Endometrium (tissue), 2 donors: ENCODE results near the gene UIMC1.

Source experiments
- FAIRE-seq: peaks from 2 replicates; lab custom pipeline; 2012; peaks lifted over from hg19 to GRCh38; lab: Jason Lieb, UNC
- donor health status: control.
- donor health status: control.

Gene UIMC1

GRCh38 chr5:176902102-176902814 is 104.3 kb downstream of the UIMC1 start:
- no peak for FAIRE-seq

DNA sequence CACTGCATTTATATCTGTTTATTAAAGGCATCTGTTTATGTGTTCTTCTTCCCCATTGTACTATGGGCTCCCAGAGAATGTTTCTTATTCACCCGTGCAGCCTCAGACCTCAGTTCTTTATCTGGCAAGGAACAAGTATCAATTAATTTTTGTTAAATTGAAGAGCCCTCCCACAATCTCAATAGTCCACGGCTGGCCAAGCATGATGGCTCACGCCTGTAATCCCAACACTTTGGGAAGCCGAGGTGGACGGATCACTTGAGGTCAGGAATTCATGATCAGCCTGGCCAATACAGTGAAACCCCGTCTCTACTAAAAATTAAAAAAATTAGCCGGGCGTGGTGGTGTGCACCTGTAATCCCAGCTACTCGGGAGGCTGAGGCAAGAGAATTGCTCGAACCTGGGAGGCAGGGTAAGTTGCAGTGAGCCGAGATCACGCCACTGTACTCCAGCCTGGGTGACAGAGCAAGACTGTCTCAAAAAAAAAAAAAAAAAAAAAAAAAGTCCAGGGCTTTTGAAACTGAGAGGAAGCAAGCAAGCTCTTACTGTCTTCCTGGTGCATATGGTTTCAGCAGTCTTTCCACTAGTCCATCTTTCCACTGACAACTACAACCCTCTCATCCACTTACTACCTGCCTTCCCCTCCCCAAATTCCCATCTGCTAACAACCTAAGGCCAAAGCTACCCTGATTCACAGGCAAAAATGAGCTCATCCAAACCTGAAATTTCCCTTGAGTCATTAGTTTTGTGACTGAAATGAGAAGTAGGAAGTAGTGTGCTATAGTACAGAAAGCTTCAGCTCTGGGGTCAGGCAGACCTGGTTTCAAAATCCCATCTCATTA is 105.1 kb downstream of the UIMC1 start:
- FAIRE-seq: no peak

DNA sequence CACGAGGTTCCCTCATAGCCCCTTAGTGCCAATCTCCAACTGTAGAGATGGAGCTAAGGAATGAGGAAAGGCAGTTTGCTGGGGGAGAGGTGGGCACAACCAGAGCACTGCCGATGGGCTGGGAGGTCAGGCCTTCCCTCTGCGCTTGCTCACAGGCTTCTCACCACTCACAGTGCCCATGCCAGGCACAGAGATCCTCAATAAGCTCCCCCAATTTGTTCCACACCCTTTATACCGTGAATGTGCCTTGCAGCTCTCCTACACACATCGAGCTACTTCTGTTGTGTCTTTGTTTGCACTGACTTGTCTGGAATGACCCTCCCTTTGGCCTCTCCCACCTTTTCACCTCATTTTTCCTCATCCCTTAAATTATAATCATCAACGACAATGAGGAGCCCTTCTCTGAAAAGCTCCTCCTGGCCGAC is 105.8 kb downstream of the UIMC1 start:
- FAIRE-seq: no peak

- no peak for FAIRE-seq
Measured at GRCh38 chr5:176899946-176900779, 106.4 kb downstream of the UIMC1 start.

GRCh38 chr5:176899296-176899891 is 107.2 kb downstream of the UIMC1 start, which contains the start of gene HK3:
Gene HK3 (minus strand): TSS chr5:176899346. CDS start chr5:176896159, 3,187 bp downstream.
- FAIRE-seq: no peak

- no peak for FAIRE-seq
Measured at GRCh38 chr5:176897263-176897662, 109.3 kb downstream of the UIMC1 start.

DNA sequence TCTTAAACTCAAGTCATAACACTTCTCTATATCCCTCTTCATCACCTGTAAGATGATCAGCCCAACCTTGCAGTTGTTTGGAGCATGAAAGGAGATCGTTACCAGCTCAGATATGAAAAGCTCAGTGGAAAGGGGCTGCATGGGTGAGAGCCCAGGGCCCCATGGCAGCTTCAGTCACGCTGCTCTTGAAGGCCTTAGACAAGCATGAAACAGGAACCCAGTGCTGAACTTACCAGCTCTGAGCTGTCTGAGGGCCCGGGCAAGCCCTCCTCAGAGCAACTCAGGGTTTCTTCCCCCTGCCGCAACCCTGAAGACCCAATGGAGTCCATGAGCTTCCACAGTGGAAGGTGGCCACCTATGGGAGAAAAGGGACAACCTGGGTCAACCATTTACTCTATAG is 110.7 kb downstream of the UIMC1 start:
- no peak for FAIRE-seq

DNA sequence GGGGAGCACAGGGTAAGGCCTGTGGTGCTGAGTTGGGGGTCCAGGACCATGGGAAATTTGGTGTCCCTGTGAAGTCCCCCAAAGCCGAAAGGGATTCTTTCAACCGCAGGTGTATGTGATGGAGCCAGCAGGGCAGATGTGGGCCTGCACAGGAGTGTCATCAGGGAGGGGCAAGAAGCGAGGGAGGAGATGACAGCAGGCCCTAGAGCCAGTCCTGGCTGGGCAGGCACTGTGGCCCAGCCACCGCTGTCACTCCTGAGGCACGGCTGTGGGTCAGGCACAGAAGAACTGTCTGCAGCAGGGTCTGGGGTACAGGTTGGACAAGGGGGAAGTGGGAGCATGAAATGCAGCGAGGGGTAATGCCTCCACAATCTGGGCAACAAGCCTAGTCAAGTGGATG is 112.3 kb downstream of the UIMC1 start:
- FAIRE-seq: no peak

GRCh38 chr5:176892663-176893062 is 113.9 kb downstream of the UIMC1 start:
- FAIRE-seq: no peak

GRCh38 chr5:176891331-176891958 is 115.1 kb downstream of the UIMC1 start:
- FAIRE-seq: no peak

- FAIRE-seq: no peak
Measured at GRCh38 chr5:176890455-176891330, 115.9 kb downstream of the UIMC1 start.

- FAIRE-seq: no peak
Measured at GRCh38 chr5:176889321-176890280, 117.0 kb downstream of the UIMC1 start.

GRCh38 chr5:176888865-176889165 is 117.8 kb downstream of the UIMC1 start:
- no peak for FAIRE-seq

GRCh38 chr5:176888016-176888864 is 118.3 kb downstream of the UIMC1 start:
- no peak for FAIRE-seq

DNA sequence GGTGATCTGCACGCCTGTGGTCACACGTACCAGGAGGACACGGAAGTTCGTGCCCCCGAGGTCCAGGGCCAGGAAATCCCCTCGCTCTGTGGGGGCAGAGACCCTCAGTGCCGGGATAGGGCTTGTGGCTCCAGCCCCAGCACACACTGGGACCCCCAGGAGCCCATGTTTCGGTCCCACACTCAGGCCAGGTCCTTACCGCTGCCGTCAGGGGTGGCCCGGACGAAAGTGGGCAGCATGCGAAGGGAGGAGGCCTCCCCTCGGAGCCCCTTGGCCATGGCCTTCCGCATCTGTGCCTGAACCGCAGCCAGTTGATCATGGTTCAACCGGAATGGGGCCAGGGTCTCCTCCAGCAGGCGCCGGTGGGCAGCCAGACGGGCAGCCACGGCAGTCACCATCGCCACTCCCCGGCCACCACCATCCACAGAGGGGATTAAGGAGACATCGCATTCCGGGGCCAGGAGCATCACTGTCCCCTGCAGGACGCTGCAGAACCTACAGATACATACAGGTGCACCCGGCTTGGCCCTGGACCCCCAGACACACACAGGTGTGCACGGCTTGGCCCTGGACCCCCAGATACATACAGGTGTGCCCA is 119.2 kb downstream of the UIMC1 start:
- FAIRE-seq: no peak

DNA sequence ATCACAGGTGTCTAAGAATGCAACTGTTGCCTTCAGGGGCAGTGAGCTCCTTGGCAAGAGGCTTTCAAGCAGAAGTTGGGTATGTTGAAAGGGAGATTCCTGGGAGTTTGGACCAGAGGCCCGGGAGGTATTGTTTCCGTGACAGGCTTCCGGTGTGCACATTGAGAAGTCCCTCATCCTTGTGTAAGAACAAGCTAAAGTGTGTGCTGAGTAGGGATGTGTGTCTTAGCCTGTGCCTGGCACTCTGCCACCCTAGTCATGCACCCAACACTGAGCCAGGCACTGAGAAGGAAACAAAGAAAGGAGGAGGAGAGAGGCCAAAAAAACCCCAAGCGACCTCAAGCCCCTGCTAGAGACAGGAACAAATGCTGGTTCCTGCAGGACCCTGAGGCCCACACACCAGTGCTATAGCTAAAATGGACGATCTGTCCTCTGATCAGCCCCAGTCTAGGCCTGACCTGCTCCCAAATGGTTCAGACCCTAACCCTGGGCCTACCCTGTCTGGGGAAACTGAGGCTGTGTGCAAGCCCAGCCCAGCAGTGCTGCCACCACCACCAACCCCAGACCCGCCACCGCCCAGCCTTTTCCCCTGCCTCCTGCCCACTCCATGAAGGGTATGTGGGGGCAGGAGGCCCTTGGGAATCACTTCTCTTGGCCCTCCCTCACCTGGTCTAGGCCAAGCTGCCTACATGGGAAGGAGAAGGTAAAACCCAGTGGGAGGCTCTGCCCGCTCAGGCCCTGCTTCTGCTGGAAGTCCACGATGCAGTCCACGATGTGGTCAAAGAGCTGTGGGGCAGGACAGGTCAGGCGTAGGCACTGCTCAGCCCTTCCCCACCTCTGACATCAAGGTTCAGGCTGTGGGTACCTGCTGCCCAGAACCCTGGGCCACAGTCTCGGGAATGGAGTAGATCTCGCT is 120.0 kb downstream of the UIMC1 start:
- no peak for FAIRE-seq

- no peak for FAIRE-seq
Measured at GRCh38 chr5:176884571-176884890, 122.0 kb downstream of the UIMC1 start.
